Measurements from ENCODE around the gene CDK6.
"Not testable (repeated sequence)": the region's sequence is repeated elsewhere in the genome, so short reads cannot be mapped to it uniquely, and the experiment has no call there.

Gene CDK6

DNA sequence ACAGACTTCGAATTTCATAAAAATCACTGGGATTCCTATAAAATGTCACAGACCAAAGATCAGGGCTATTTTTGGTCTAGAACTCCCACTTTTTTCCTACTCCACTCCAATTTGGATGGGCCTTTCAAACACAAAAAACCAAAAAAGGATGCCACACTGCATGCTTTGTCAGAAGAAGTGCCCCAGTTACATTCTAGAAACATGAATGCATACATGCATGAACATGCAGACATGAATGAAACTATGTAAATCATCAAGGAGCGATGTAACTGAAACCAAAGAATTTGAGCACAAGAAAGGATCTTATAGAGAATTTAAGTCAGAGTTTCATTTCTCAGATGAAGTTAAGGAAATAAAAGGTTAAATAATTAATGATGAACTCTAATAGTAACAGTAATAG lies 214.3 kb downstream of the CDK6 start:
- no peak for DNase-seq (ENCODE audit: low read depth)

DNA sequence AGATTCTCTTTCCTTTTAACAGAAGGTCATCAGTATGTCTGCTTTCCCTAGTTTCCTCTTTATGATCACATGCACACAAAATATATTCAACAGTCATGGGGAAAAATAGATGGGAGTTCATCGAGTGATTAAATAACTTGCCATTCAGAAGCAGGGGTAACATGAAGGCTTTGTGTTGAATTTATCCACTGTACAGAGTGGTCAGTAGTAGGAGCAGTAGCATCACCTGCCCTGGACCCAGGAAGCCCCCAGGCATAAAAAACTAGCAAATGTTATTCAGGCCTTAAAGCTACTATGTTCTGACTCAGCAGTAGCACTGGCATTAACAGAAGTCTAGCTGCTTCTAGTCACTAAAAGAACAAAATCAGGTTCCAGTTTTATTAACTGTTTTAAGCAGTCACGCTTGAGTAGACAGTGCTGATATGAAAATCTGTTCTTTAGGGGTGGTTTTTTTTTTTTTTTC lies 214.8 kb downstream of the CDK6 start:
- no peak for DNase-seq (ENCODE audit: low read depth)

DNA sequence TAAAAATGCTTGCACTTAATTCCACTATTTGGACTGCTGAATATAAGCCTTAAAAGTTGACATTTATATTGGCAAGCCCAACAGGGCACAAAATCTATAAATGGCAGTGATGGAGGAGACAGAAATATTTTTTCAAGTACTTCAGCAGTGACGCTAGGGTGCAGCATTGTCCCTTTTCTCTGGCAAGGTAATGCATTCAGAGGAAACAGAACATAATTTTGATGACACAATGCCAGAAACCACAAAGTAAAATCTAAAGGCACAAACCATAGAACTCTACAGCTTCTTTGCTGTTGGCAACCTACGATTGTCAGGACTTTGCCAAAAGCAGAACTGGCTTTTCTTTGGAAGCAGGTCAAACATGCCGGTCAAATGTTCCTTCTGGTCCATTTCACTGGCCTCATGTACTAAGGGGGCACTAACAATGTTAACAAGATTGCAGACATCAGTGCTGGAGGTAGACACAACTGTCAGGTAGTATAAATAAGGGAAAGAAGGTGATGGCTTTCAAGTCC lies 215.3 kb downstream of the CDK6 start:
- peak; percentile 71 for DNase-seq (ENCODE audit: low read depth)

DNA sequence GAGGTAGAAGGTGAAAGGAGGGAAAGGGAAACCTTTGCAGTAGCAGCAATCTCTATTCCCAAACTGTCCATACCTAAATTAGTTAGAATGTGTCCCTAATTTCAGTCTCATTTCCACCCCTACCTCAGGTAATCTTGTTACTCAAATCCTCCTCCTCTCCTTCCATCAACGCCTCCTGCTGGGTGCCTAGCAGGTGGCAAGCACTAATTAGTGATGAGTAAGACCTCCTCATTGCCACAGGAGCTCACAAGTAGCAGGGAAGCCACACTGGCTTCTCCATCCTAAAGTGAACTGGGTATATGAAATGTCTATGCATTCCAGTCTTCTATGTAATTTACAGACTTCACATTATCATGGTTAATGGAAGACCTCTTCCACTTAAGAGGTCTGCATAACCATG lies 220.5 kb downstream of the CDK6 start:
- DNase-seq (ENCODE audit: low read depth), result no peak

DNA sequence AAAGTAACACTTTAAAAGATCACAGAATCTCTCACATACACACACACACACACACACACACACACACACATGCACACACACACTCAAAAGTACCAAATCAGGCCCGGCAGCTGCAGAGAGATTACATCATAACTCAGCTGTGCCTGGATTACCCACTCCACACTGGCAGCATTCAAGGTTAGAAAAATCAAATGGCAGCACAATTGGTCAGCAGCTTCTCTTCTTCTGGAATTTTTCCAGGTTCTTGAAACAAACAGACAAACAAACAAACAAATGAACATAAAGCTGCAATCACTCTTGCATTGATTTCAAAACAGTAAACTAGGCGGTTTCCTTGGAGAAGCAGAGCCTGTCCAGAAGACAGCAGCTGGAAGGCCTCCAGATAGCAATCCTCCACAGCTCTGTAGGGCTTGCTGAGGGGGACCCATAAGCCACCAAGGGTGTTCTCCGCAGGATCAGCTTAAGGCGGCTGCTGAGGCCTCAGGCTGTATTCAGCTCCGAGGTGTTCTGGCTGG lies 221.7 kb downstream of the CDK6 start:
- no peak for DNase-seq (ENCODE audit: low read depth)

DNA sequence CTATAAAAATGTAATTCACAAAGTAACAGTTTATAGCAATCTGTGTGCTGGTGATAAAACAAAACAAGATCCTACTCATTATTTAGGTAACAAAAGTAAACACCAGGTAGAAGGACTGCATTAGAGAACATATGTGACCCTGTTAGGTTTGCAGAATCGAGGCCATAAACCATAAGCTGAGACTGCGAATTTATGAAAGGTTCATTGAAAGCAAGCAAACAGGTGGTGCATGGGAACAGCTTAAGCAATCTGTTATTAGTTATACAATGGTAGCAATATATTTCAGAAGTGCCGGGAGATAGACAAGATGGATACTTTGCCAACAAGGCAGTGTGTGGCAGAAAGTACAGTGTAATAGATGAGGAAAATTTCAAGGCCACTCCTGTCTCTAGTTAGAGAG lies 222.7 kb downstream of the CDK6 start:
- no peak for DNase-seq (ENCODE audit: low read depth)

DNA sequence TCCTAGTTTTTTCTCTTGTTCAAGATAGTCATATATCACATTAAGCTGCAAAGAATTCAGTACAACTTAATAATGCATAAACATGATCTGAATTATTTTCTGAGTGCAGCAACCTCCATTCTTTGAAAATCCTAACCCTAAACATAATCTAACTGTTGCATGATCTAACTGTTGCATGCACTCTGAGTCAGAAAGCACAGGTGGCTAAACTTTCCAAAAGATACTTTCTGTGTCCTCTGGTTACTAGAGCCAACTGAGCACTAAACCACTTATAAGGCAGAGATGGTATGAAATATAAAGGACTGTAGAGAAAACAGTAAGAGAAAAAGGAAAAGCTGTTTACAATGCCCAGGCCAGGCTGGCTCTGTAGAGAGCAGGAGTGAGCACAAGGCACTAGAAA lies 223.2 kb downstream of the CDK6 start:
- DNase-seq (ENCODE audit: low read depth), result no peak

DNA sequence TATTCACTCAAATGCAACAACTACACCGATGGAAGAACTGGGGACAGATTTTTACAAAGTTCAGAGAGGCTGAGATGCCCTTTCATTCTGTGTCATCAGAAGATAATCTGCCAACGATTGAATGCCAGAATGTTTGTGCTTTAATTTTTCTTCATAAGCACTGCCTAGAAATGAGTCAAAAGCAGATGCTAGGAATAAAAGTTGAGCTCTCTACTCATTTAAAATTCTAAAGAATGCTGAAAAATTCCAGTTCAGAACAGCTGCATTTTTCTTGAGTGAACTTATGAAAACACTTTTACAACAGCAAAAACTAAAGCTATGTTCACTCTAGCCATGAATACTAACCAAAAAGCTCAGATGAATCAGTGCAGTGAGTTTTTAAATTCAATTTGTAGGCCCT lies 223.9 kb downstream of the CDK6 start:
- DNase-seq (ENCODE audit: low read depth), result no peak

DNA sequence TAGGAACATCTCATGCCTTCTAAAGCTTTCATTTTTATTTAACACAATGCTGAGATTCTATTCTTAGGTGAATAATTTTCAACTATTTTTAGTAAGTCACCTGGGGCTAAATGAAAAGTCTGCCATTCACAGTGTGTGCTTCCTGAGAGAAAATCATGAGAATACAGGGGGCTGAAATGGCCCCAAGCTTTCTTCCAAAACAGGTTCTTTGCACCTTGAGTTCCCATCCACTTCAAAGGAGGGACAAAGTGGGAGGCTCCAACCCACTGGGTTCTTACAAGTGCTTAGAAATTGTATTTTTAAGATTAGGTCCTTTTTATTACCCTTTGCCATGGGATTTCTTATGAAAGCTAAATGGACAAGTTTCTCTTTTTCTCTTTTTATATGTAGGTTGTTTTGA lies 224.6 kb downstream of the CDK6 start:
- DNase-seq (ENCODE audit: low read depth), result no peak

DNA sequence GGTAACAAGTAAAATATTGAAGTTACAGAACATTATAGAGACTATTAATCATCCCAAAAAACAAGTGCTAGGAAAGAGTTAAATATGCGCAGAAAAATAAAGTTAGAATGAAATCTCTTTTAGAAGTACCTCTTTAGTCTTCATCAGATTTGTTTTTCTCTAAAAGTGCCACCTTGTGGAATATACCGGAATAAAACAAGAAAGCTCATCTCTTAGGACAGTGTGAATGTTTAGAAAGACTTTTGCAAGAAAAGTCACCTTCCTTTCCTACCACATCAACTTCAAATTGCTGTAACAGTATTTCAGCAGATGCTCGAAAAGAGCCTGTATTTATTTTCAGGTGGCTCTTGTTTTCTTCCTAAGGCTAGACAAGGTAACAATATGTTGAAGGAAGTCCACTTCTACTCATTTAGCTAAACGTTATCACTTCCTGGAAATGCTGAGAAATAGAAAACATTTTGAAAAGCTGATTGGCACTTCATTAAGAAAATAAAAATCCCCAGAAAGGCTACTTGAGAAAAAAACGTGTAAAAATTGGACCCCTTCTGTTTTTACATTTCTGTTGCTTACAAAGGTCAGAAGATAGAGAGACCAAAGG lies 226.4 kb downstream of the CDK6 start:
- no peak for DNase-seq (ENCODE audit: low read depth)

DNA sequence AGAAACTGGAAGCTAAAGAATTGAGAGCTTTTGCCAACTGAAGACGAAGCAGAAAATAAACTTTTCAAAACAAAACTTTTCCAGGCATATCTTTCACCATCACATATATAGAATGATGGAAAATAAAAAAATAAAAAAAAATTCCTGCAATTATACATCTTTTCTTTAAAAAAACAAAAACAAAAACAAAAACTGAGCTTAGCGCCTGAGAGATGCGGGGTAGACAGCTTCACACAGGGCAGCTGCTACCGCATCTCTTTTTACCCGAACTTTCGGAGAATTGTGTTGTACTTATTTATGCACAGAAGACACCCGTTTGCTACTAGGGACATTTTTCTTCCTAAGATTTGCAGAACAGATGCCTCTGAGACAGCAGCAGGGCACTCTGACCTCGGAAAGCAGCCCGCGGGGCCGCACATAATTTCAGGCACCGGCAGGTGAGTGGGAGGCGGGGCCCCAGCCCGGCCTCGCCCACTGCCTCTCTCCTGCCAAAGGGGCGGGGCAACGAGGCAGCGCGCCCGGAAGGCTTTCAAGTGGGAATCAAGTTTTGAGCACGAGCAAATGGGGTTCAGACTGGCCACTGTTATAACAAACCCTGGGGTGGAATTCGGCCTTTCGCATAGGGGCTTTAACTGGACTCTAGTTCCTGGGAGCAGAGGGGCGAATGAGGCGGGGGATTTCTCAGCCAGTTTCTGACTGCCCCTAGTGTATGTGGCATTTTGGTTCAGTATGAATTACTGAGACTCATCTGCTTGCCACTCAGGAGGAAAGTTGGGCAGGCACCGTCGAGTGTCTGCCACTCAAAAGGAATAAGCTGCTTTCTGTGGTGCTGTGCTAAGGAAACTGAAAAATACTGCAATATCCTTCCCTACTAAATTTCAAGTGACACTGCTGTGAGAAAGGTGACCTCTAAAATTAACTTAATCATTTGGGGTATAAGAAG lies 227.7 kb downstream of the CDK6 start:
- no peak for DNase-seq (ENCODE audit: low read depth)

DNA sequence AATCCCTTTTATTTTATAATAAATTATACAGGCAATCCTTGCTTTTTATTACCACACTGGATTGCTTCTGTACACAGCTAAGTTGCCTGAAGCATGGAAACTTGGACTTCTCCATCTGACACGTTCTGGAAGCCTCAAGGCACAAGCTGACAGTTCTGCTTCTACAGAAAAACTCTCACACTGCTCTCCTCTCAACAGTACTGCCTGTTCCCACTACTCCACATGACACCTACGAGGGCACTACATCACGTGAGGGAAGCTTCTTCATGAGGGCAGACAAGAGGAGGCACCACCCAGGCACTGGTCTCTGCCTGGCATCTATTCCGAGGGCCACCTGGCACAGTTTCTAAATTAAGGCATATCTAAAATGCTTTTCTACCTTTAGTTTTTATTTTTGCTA lies 229.4 kb downstream of the CDK6 start:
- DNase-seq (ENCODE audit: low read depth), result no peak

DNA sequence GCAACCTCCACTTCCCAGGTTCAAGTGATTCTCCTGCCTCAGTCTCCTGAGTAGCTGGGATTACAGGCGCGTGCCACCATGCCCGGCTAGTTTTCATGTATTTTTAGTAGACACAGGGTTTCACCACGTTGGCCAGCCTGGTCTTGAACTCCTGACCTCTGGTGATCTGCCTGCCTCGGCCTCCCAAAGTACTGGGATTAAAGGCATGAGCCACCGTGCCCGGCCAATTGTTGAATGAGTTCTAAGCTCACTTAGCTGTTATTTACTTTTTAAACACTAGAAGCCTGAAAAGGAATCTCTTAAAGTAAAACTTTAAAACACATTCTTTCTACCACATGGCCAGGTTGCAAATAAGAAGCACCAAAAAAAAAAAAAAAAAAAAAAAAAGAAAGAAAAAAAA lies 231.9 kb downstream of the CDK6 start:
- not testable (repeated sequence) for DNase-seq (ENCODE audit: low read depth)

DNA sequence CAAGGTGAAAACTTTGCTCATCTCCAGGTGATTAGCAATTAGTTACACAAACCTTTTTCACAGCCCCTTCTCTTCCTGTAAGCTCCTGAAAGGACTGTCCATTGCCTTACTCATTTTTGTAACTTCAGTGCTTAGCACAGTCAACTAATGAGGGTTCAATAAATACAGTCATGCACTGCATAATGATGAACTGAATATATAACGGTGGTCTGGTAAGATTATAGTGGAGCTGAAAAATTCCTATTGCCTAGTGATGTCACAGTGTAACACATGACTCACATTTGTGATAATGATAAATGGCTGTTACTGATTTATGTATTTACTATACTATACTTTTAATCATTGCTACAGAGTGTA lies 233.3 kb downstream of the CDK6 start:
- no peak for DNase-seq (ENCODE audit: low read depth)

DNA sequence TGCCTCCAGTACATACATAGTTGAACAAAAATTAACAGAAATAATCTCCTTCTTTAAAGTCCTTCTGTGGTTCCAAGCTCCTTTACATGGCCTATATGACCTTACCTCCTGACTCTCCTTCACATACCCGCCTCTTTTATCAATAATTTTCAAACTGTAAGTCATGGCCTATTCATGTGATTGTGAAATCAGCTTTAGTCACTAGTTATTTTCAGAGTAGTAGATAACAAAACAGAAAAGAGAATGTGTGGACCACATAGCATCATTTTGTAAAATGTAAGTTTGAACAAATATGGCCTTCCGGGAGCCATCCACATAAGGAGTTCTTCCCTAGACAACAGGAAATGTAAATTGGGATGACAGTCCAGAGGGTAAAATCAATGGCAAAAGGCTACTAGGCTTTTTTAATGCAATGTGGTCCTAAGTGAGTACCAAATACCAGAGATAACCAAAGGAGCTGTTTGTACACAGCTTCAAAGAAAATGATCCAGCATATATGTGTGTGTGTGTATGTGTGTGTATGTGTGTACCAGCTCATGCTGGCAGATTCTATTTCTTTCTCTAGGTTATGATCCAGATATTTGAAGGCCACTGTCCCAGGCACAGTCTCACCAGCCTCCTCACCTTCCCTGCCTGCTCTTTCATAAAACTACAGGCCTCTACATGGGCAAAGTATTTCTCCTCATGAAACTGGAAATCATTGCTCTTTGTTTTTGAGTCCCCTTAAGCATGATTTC lies 233.9 kb downstream of the CDK6 start:
- no peak for DNase-seq (ENCODE audit: low read depth)

DNA sequence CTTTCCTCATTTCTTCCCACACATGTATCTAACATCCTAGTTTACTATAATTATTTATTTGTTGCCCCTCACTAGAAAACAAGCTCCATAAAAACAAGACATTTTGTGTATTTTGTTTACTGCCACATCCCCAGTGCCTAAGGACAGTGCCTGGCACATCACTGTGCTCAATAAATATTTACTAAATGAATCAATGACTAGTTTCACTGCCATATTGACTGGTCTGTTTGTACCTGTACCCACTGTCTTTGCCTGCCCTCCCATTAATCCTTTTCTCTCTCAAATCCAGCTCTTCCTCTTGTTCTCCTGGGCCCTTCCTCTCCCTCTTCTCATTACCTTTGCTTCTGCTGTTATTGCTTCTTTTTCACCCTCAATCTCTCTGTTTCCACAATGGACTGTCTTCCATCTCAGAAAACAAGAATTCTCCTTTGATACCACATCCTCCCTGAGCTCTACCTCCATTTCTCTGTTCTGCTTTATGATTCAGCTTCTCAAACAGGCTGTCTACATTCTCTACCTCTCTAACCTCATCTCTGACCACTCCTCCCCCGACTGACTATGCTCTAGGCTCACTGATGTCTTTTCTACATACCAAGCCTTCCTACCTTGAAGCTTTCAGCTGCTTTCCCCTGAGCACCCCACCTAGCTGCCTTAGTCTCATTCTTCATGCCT lies 237.9 kb downstream of the CDK6 start:
- no peak for DNase-seq (ENCODE audit: low read depth)

DNA sequence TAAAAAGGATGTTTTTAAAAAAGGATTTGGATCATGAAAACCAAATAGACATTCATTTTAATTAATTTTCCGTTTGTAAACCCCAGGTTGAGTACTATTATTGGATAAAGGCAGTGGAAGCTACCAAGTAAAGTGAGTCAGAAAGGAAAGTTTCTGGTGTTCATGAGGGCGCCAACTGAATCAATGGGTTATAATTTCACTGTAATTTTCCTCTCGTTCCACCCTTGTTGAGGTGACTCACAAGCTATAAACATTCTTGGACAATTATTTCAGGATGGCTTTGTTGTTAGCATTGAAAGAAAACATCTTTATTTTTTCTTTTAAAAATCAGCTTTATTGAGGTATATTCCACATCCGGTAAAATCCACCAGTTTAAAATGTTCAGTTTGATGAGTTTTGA lies 241.1 kb downstream of the CDK6 start:
- DNase-seq (ENCODE audit: low read depth), result no peak

DNA sequence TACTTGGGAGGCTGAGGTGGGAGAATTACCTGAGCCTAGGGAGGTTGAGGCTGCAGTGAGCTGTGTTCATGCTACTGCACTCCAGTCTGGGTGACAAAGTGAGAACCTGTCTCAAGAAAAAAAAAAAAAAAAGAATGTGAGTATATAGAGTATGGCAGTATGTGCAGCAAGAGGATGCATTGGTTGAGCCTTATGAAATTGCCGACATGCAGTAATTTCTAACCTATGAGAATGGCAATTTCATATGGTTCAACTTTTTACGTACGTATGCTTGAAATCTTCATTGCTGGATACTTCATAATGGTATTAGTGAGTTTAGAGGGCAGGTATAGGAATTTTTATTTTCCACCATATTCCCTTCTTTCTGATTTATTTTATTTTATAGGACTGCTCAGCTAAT lies 241.6 kb downstream of the CDK6 start:
- DNase-seq (ENCODE audit: low read depth), result no peak

DNA sequence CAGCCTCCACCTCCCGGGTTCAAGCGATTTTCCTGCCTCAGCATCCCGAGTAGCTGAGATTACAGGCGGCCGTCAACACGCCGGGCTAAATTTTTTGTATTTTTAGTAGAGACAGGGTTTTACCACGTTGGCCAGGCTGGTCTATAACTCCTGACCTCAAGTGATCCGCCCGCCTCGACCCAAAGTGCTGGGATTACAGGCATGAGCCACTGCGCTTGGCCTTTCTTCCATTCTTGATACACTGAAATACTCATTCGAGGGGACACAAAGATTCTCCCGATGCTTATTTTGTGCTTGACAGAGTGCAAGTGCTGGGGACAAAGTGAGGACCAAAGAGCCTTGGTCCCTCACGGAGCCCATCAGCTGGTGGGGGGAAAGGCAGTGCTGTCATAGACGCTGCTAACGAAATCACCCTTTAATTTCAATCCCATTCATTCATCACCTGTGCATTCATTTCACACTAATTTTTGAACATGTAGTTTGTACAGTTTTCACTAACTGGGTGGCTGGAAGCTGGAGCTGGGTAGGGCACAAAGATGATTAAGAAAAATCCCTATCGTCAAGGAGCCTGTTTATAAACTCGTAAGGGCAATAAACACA lies 245.6 kb downstream of the CDK6 start:
- DNase-seq (ENCODE audit: low read depth), result no peak

DNA sequence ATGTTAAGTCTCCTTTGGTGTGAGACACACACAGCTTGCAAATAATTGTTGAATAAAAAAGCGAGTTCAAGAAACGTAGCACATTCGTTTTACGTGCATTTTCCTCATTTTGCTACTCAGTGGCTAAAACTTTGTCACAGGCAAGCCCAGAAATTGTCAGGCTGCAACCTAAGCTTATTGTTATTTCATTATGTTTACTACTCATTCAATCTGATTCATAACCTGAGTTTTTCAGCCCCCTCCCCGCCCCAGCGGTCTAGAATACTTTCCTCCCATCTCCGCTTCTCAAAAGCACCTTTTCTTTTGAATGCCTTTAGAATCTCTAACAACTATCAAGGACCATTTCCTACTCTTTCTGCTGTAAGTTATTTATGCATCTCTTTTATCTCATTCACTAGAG lies 247.3 kb downstream of the CDK6 start:
- no peak for DNase-seq (ENCODE audit: low read depth)

DNA sequence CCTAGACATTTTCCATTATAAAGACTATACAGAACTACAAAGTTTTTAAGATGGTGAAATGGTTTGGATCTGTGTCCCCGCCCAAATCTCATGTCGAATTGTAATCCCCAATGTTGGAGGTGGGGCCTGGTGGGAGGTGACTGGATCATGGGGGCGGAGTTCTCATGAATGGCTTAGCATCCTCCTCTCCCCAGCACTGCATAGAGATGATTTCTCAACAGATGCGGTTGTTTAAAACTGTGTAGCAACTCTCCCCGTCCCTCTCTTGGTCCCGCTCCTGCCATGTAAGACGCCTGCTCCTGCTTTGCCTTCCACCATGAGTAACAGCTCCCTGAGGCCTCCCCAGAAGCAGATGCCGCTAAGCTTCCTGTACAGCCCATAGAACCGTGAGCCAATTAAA lies 247.8 kb downstream of the CDK6 start:
- DNase-seq (ENCODE audit: low read depth), result no peak

DNA sequence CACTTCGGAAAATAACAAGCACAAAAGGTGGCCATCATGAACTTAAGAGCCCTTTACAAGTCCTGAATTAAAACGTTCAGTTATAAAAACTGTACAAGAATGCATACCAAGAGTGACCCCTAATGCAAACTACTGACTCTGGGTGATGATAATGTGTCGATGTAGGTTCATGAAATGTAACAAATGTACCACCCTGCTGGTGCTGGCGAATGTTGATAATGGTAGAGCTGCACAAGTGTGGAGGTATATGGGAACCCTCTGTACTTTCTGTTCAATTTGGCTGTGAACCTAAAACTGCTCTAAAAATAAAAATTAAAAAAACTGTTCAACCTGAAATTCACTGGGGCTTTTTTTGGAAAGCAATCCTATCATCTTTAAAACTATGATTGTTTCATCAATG lies 249.5 kb downstream of the CDK6 start:
- no peak for DNase-seq (ENCODE audit: low read depth)
